ENCODE data around the gene WRAP73.

Gene WRAP73

GRCh38 chr1:3649342-3650247 is at the start of gene WRAP73:
TSS of gene WRAP73 (minus strand) at chr1:3650103. CDS start at chr1:3649999, 104 bp downstream.
- peak; percentile 90 for DNase-seq (ENCODE audit: insufficient read length, low spot score)
- FAIRE-seq: peak; percentile 60

- no peak for DNase-seq (ENCODE audit: insufficient read length, low spot score)
- FAIRE-seq: no peak
Measured at GRCh38 chr1:3699596-3699995, 49.7 kb upstream of the WRAP73 start.

GRCh38 chr1:3698660-3699408 is 48.9 kb upstream of the WRAP73 start:
- FAIRE-seq (no peak), DNase-seq (ENCODE audit: insufficient read length, low spot score) (no peak)

GRCh38 chr1:3697810-3698209 is 47.9 kb upstream of the WRAP73 start:
- no peak for DNase-seq (ENCODE audit: insufficient read length, low spot score)
- FAIRE-seq: no peak

GRCh38 chr1:3697104-3697503 is 47.2 kb upstream of the WRAP73 start:
- FAIRE-seq: no peak
- no peak for DNase-seq (ENCODE audit: insufficient read length, low spot score)

GRCh38 chr1:3696689-3697088 is 46.8 kb upstream of the WRAP73 start:
- no peak for FAIRE-seq

GRCh38 chr1:3695326-3696217 is 45.7 kb upstream of the WRAP73 start:
- DNase-seq (ENCODE audit: insufficient read length, low spot score) (peak; percentile 46), FAIRE-seq (peak; percentile 46)

More at GRCh38 chr1:3696689-3697088, 46.8 kb upstream of the WRAP73 start:
- DNase-seq (ENCODE audit: insufficient read length, low spot score): no peak

GRCh38 chr1:3693321-3693720 is 43.4 kb upstream of the WRAP73 start:
- FAIRE-seq: no peak

GRCh38 chr1:3692598-3692997 is 42.7 kb upstream of the WRAP73 start:
- no peak for FAIRE-seq
- no peak for DNase-seq (ENCODE audit: insufficient read length, low spot score)

More at GRCh38 chr1:3693321-3693720, 43.4 kb upstream of the WRAP73 start:
- DNase-seq (ENCODE audit: insufficient read length, low spot score): no peak

- FAIRE-seq (peak; percentile 86), DNase-seq (ENCODE audit: insufficient read length, low spot score) (no peak)
Measured at GRCh38 chr1:3691421-3692204, 41.7 kb upstream of the WRAP73 start.

- no peak for FAIRE-seq
- no peak for DNase-seq (ENCODE audit: insufficient read length, low spot score)
Measured at GRCh38 chr1:3690282-3691065, 40.6 kb upstream of the WRAP73 start.

GRCh38 chr1:3689138-3689750 is 39.3 kb upstream of the WRAP73 start:
- no peak for FAIRE-seq
- DNase-seq (ENCODE audit: insufficient read length, low spot score): no peak

GRCh38 chr1:3688356-3689137 is 38.6 kb upstream of the WRAP73 start:
- DNase-seq (ENCODE audit: insufficient read length, low spot score): no peak

GRCh38 chr1:3687504-3687903 is 37.6 kb upstream of the WRAP73 start:
- FAIRE-seq (no peak), DNase-seq (ENCODE audit: insufficient read length, low spot score) (no peak)

More at GRCh38 chr1:3688356-3689137, 38.6 kb upstream of the WRAP73 start:
- no peak for FAIRE-seq

- FAIRE-seq (no peak), DNase-seq (ENCODE audit: insufficient read length, low spot score) (no peak)
Measured at GRCh38 chr1:3685906-3686305, 36.0 kb upstream of the WRAP73 start.

- DNase-seq (ENCODE audit: insufficient read length, low spot score): no peak
- no peak for FAIRE-seq
Measured at GRCh38 chr1:3685222-3685621, 35.3 kb upstream of the WRAP73 start.

- no peak for DNase-seq (ENCODE audit: insufficient read length, low spot score)
- no peak for FAIRE-seq
Measured at GRCh38 chr1:3683992-3684391, 34.1 kb upstream of the WRAP73 start.

GRCh38 chr1:3683197-3683596 is 33.3 kb upstream of the WRAP73 start:
- no peak for FAIRE-seq
- no peak for DNase-seq (ENCODE audit: insufficient read length, low spot score)

Data from HTR-8/SVneo (cell line).